CD4-positive, alpha-beta T cell (primary cell): ENCODE measurements around the gene P2RX4. TPM values are rescaled to one million over a fixed set of nuclear protein-coding genes. Genes with fewer than 3 reads are reported as not detected.
A peak's percentile ranks its signal among the peaks of the same experiment; 100 is the strongest.

Experiments
- ATAC-seq: fragments of 200-7000 bp; cut with Tn5 transposase; one replicate; pipeline ENCODE4 v1.10.0; 2022; ENCODE audit warnings: mild to moderate bottlenecking; ENCODE audit not compliant: poor library complexity
- CTCF ChIA-PET: fragments of 350-600 bp; sonication (Branson Sonifier 250); formaldehyde crosslinking; loops from one replicate; lab custom pipeline; 2021; ENCODE audit warnings: antibody characterized with exemption, inconsistent platforms; lab: Charles Lee
- POLR2A ChIA-PET: fragments of 350-600 bp; sonication (Branson Sonifier 250); formaldehyde crosslinking; loops from one replicate; lab custom pipeline; 2021; ENCODE audit warnings: antibody characterized with exemption, inconsistent platforms; lab: Charles Lee
- DNase-seq, 14 experiments: peaks; one replicate each; pipeline ENCODE4 v3.0.0-alpha.2; 2013 to 2020; ENCODE audit warnings: mixed read lengths in 2 of 14
- H3K27ac ChIP-seq, 2 donors: one replicate each; pipeline versions ENCODE4 v1.5.1 to v1.7.0; 2013; ENCODE audit warnings: low read length in 2 of 2, low read depth in 1 of 2, mild to moderate bottlenecking in 1 of 2
- H3K27me3 ChIP-seq, 2 experiments: 1 replicate in 1 of 2; 2 replicates in 1 of 2; pipeline versions ENCODE4 v1.6.1 to v1.7.0; 2013; ENCODE audit warnings: low read length in 2 of 2, control low read depth in 1 of 2, mild to moderate bottlenecking in 1 of 2, moderate library complexity in 1 of 2; ENCODE audit not compliant: insufficient read depth in 2 of 2, control insufficient read depth in 1 of 2
- H3K36me3 ChIP-seq: one replicate; pipeline ENCODE4 v1.6.1; 2013; ENCODE audit warnings: low read length, control low read depth; ENCODE audit not compliant: insufficient read depth
- H3K4me1 ChIP-seq: one replicate; pipeline ENCODE4 v1.6.1; 2013; ENCODE audit warnings: low read length, control low read depth; ENCODE audit not compliant: insufficient read depth
- H3K4me3 ChIP-seq: one replicate; pipeline ENCODE4 v1.5.1; 2013; ENCODE audit warnings: mild to moderate bottlenecking, low read length, moderate library complexity
- H3K9me3 ChIP-seq, 2 experiments: 1 replicate in 1 of 2; 2 replicates in 1 of 2; pipeline versions ENCODE4 v1.6.1 to v1.7.0; 2013; ENCODE audit warnings: low read length in 2 of 2, mild to moderate bottlenecking in 2 of 2, control low read depth in 1 of 2, moderate library complexity in 1 of 2; ENCODE audit not compliant: control insufficient read depth in 1 of 2, insufficient read depth in 1 of 2
- H3K27ac Mint-ChIP-seq: one replicate; pipeline ENCODE4 v1.8.0; 2020; ENCODE audit warnings: mixed read lengths
- H3K27me3 Mint-ChIP-seq: one replicate; pipeline ENCODE4 v1.8.0; 2021; ENCODE audit warnings: mixed read lengths
- H3K36me3 Mint-ChIP-seq: one replicate; pipeline ENCODE4 v1.8.0; 2021; ENCODE audit warnings: low read depth, mixed read lengths
- H3K4me1 Mint-ChIP-seq: one replicate; pipeline ENCODE4 v1.8.0; 2021; ENCODE audit warnings: low read depth, mixed read lengths
- H3K4me3 Mint-ChIP-seq: one replicate; pipeline ENCODE4 v1.8.0; 2020; ENCODE audit warnings: mild to moderate bottlenecking, mixed read lengths
- H3K9me3 Mint-ChIP-seq: one replicate; pipeline ENCODE4 v1.8.0; 2020; ENCODE audit warnings: mixed read lengths
- intact Hi-C, 2 experiments: fragments of 100-400 bp; cut with DNase I in 1 of 2; cut with micrococcal nuclease in 1 of 2; formaldehyde crosslinking; loops; one replicate each; pipeline versions ENCODE4 v1.15.1 to v1.9.0; 2023 to 2025; cut with DNase I, micrococcal nuclease
- total RNA-seq, 174 experiments: library from RNA in 2 of 174; stranded (reverse) in 2 of 174; gene quantifications; one replicate each; pipeline ENCODE4 v1.2.3 and lab custom pipeline; 2021 to 2026
- TF ChIP-seq, protein P1 (sequence below): fragments of 200-600 bp; IDR thresholded peaks from one replicate; pipeline ENCODE4 v1.8.0; 2022; ENCODE audit warnings: antibody characterized with exemption, mild to moderate bottlenecking

P2RX4 gene
- total RNA-seq, 2 experiments from 2014 or later: 36.2 to 37.4 TPM

DNA sequence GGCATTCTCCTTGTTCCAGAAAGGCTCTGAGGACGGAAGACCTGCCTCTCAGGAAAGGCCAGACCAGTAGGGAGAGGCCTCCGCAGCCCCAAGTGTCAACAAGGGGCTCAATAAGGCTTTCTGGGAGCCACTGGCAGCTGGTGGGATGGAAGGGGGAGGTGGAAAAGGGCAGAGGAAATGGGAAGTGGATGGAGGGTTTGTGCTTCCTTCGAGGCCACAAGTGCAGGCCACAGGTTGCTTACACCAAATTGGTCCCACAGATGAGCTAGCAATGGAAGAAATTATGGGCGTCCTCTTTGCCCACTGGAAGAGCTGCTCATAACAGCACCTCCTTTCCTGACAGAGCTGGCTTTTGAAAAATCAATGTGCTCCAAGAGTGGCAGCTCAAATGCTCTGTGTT lies 28.2 kb downstream of the P2RX4 start:
- Mint-ChIP-seq H3K9me3 (no peaks in the 10 kb centered on the region), H3K4me1 (peaks cover 44% of the 10 kb centered on the region), H3K4me3 (no peak overlapping the region), H3K36me3 (peaks cover 33% of the 10 kb centered on the region), H3K27ac (peak overlapping the region; percentile 100), H3K27me3 (no peaks in the 10 kb centered on the region)
- POLR2A ChIA-PET: interaction anchor here (1.0 to 2.3 kb wide), 5 partner anchors 13 to 106 kb away, joined by 3 to 11 read pairs (median 4); partner anchors contain the start of gene P2RX7
- CTCF ChIA-PET: interaction anchor here (1.0 to 3.2 kb wide), 2 partner anchors 8 to 178 kb away, joined by 3 to 18 read pairs; no protein-coding TSS in a partner anchor
- intact Hi-C loops: no loop called here
- H3K4me3 ChIP-seq: no peak overlapping the region
- H3K27me3 ChIP-seq: no peaks in the 10 kb centered on the region
- H3K27ac ChIP-seq: peak overlapping the region; percentile 86 to 88
- H3K9me3 ChIP-seq: no peaks in the 10 kb centered on the region
- ATAC-seq (no peak), DNase-seq (no peak)
- H3K4me1 ChIP-seq: peaks cover 45% of the 10 kb centered on the region
- TF ChIP-seq, protein P1, sequence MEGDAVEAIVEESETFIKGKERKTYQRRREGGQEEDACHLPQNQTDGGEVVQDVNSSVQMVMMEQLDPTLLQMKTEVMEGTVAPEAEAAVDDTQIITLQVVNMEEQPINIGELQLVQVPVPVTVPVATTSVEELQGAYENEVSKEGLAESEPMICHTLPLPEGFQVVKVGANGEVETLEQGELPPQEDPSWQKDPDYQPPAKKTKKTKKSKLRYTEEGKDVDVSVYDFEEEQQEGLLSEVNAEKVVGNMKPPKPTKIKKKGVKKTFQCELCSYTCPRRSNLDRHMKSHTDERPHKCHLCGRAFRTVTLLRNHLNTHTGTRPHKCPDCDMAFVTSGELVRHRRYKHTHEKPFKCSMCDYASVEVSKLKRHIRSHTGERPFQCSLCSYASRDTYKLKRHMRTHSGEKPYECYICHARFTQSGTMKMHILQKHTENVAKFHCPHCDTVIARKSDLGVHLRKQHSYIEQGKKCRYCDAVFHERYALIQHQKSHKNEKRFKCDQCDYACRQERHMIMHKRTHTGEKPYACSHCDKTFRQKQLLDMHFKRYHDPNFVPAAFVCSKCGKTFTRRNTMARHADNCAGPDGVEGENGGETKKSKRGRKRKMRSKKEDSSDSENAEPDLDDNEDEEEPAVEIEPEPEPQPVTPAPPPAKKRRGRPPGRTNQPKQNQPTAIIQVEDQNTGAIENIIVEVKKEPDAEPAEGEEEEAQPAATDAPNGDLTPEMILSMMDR: no peak
- peaks cover 28% of the 10 kb centered on the region for H3K36me3 ChIP-seq

- H3K27ac ChIP-seq: peak overlapping the region; percentile 86 to 88
- peaks cover 28% of the 10 kb centered on the region for H3K36me3 ChIP-seq
- ChIA-PET CTCF (interaction anchor here (1.0 to 3.2 kb wide), 2 partner anchors 8 to 179 kb away, joined by 3 to 18 read pairs; no protein-coding TSS in a partner anchor), POLR2A (interaction anchor here (1.0 to 2.9 kb wide), 10 partner anchors 13 to 179 kb away, joined by 3 to 43 read pairs (median 4); partner anchors contain the start of genes CAMKK2 and P2RX7)
- no peaks in the 10 kb centered on the region for H3K27me3 ChIP-seq
- H3K9me3 Mint-ChIP-seq: no peaks in the 10 kb centered on the region
- TF ChIP-seq, protein P1: no peak
- peaks cover 45% of the 10 kb centered on the region for H3K4me1 ChIP-seq
- peak overlapping the region; percentile 100 for H3K27ac Mint-ChIP-seq
- peak overlapping the region; percentile 90 for H3K4me3 Mint-ChIP-seq
- no peak overlapping the region for H3K4me3 ChIP-seq
- no peaks in the 10 kb centered on the region for H3K9me3 ChIP-seq
- ATAC-seq (no peak), DNase-seq (no peak)
- H3K4me1 Mint-ChIP-seq: peaks cover 50% of the 10 kb centered on the region
- intact Hi-C loops: no loop called here
- no peaks in the 10 kb centered on the region for H3K27me3 Mint-ChIP-seq
- peaks cover 32% of the 10 kb centered on the region for H3K36me3 Mint-ChIP-seq
These were observed 28.8 kb downstream of the P2RX4 start for GRCh38 chr12:121238604-121239350.

DNA sequence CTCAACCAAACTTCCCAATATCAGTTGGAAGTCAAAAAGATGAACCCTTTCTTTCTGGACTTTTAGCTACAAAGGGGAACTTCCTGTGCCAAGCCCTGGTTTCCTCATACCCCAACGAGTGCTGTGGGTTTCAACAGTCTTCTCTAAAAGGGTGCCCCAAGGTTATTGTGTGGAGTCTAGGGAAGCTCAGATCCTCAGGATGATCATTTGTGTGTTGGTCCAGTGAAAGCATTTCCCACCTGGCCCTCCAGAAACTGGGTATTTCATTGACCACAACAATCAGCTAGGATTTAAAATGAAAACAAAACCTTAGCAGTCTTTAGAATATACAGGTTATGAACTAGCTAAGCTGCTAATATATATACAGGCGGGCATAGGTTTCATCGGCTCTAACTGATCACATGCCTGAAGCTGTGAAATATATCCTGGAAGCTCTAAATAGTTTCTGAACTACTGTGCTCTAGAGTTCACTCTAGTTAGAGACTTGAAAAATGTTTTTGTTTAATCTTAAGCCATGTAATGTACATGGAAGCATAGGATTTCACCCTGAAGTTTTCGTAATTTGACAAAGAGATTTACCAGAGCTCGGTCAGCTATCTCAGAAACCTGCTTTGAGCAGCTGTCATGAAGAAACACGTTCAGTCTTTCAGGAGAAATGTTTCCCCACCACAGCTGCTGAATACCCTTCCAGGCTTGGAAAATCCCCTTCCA lies 29.6 kb downstream of the P2RX4 start:
- H3K27ac ChIP-seq: peak overlapping the region; percentile 86 to 88
- Mint-ChIP-seq H3K4me1 (peaks cover 51% of the 10 kb centered on the region), H3K9me3 (no peaks in the 10 kb centered on the region), H3K4me3 (peak overlapping the region; percentile 90), H3K36me3 (peaks cover 31% of the 10 kb centered on the region), H3K27ac (peak overlapping the region; percentile 100), H3K27me3 (no peaks in the 10 kb centered on the region)
- no peak for ATAC-seq
- H3K4me1 ChIP-seq: peaks cover 45% of the 10 kb centered on the region
- H3K36me3 ChIP-seq: peaks cover 29% of the 10 kb centered on the region
- POLR2A ChIA-PET: interaction anchor here (0.6 to 2.9 kb wide), 12 partner anchors 12 to 179 kb away, joined by 3 to 43 read pairs (median 4); partner anchors contain the start of genes CAMKK2 and P2RX7
- intact Hi-C loops: loop anchor here (1.0 to 5.0 kb wide), 6 partner anchors 15 to 552 kb away; partner anchors contain the start of genes ANAPC5 (in 1 of the 2), CAMKK2 (in 1 of the 2), MLEC (in 1 of the 2) and P2RX4 (in 1 of the 2)
- peak overlapping the region; percentile 47 for H3K4me3 ChIP-seq
- CTCF ChIA-PET: interaction anchor here (3.2 kb wide), 1 partner anchor 9 kb away, joined by 18 read pairs; no protein-coding TSS in a partner anchor
- no peaks in the 10 kb centered on the region for H3K9me3 ChIP-seq
- DNase-seq: peak in 3 of 14 experiments; percentile 29 to 57 (median 49)
- TF ChIP-seq, protein P1: no peak
- H3K27me3 ChIP-seq: no peaks in the 10 kb centered on the region
